Measurements from ENCODE around the gene ATE1. TPM values are rescaled to one million over a fixed set of nuclear protein-coding genes. Genes with fewer than 3 reads are reported as not detected.

Gene ATE1
- polyA plus RNA-seq, 2 of the 4 experiments (the other 2 are of a cell fraction) = 27.2 to 58.8 TPM

DNA sequence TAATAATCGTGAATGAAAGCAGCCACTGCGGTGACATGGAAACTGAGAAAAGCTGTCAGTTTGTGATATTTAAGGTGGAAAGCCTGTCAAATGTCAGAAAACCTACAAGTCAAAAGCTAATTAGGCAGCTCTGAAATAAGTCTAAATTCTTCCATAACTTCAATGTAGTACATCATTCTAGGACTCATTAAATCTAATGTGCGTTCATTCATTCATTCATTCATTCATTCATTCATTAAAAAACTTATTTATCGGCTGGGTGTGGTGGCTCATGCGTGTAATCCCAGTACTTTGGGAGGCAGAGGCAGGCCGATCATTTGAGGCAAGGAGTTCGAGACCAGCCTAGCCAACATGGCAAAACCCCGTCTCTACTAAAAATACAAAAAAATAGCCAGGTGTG lies 79.7 kb downstream of the ATE1 start:
- H3K4me2 ChIP-seq = no peak overlapping the region
- DNase-seq (ENCODE audit: low read depth in 1 of 2, low spot score in 1 of 2) (no peak), ATAC-seq (no peak), FAIRE-seq (no peak)
- H3K4me3 ChIP-seq = no peak overlapping the region
- TF ChIP-seq EP300 (IDR thresholded peaks at IDR 0.05) (no peak), CHD4 (IDR thresholded peaks at IDR 0.05; ENCODE audit: borderline replicate concordance) (no peak), FOSB (CRISPR knock-in tag; IDR thresholded peaks at IDR 0.05) (no peak), MAZ (IDR thresholded peaks at IDR 0.05; ENCODE audit: borderline replicate concordance, low read depth, low read length) (no peak), KDM5A (IDR thresholded peaks at IDR 0.05) (no peak), RARB (CRISPR knock-in tag; IDR thresholded peaks at IDR 0.05) (no peak), CBX8 (IDR thresholded peaks at IDR 0.05) (no peak)
- TF ChIP-seq, protein P1, sequence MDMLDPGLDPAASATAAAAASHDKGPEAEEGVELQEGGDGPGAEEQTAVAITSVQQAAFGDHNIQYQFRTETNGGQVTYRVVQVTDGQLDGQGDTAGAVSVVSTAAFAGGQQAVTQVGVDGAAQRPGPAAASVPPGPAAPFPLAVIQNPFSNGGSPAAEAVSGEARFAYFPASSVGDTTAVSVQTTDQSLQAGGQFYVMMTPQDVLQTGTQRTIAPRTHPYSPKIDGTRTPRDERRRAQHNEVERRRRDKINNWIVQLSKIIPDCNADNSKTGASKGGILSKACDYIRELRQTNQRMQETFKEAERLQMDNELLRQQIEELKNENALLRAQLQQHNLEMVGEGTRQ (IDR thresholded peaks at IDR 0.05) = no peak
- 89% methylated on average over 8 of the region's 8 CpGs for WGBS (ENCODE audit: missing lambda C conversion rate)
- CTCF ChIA-PET = interaction anchor here (0.6 to 1.5 kb wide), 2 partner anchors 8 to 584 kb away, joined by 3 to 5 read pairs; no protein-coding TSS in a partner anchor
- no peaks in the 10 kb centered on the region for H3K4me1 ChIP-seq
- POLR2A ChIA-PET = interaction anchor here (0.7 kb wide), 1 partner anchor 916 kb away, joined by 7 read pairs; no protein-coding TSS in a partner anchor
- H3K27ac ChIP-seq = no peak overlapping the region
- no peaks in the 10 kb centered on the region for H3K9me3 ChIP-seq

DNA sequence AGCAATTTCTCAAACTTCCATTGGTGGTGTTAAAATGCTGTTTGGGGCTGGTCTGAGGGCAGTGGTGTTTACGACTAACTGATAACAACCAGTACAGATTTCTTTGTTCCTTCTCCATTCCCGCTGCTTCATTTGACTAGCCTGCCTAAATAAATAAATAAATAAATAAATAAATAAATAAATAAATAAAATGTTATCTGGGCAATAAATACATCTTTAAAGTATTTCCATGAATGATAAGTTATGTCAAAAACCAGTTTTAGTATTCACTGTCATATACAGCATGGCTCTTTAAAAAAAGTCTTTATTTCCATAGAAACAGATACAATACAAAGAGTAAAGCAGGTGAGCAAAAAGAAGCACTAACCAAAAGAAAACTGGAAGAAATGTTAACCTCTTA lies 81.3 kb downstream of the ATE1 start:
- no peak overlapping the region for H3K27ac ChIP-seq
- 95% methylated on average over 2 of the region's 2 CpGs for WGBS (ENCODE audit: missing lambda C conversion rate)
- no peak overlapping the region for H3K4me3 ChIP-seq
- no peaks in the 10 kb centered on the region for H3K4me1 ChIP-seq
- DNase-seq (ENCODE audit: low read depth in 1 of 2, low spot score in 1 of 2) (no peak), ATAC-seq (no peak), FAIRE-seq (no peak)
- ChIA-PET CTCF (no interaction called here), POLR2A (no interaction called here)
- no peak for TF ChIP-seq TFCP2L1 (CRISPR knock-in tag; IDR thresholded peaks at IDR 0.05)
- TF ChIP-seq SREBF2 (IDR thresholded peaks at IDR 0.05) = no peak
- no peak overlapping the region for H3K4me2 ChIP-seq
- no peaks in the 10 kb centered on the region for H3K9me3 ChIP-seq

DNA sequence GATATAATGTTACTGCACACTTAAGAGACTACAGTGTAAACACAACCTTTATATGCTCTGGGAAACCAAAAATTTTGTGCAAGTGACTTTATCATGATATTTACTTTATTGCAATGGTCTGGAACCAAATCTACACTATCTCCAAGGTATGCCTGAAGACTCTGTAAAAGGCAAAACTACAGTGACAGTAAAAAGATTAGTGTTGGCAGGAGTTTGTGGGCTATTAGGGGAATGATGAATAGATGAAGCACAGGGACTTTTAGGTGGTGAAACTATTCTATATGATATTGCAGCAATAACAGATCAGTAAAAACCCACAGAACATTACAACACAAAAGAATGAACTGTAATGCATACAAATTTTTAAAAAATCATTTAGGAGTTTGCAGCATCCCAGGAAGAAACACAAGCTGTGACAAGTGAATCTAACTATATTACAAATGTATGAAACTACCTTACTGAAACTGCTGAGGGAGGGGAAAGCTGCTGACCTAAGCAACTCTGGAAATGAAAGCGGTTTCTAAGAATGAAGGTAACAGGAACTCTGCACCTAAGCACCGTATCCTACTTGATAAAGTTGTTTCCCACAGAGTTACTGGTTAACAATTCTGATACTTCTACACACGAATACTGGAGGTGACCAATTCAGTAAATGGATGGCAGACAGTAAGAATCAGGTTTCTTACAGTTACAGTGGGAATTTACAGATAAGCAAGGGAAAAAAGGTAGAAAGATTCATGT lies 82.6 kb downstream of the ATE1 start:
- TF ChIP-seq, protein P2, sequence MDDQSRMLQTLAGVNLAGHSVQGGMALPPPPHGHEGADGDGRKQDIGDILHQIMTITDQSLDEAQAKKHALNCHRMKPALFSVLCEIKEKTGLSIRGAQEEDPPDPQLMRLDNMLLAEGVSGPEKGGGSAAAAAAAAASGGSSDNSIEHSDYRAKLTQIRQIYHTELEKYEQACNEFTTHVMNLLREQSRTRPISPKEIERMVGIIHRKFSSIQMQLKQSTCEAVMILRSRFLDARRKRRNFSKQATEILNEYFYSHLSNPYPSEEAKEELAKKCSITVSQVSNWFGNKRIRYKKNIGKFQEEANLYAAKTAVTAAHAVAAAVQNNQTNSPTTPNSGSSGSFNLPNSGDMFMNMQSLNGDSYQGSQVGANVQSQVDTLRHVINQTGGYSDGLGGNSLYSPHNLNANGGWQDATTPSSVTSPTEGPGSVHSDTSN (IDR thresholded peaks at IDR 0.05) = no peak
- peak; percentile 73 for TF ChIP-seq MAFK (IDR thresholded peaks at IDR 0.05; ENCODE audit: partially characterized antibody)
- TF ChIP-seq, protein P3, sequence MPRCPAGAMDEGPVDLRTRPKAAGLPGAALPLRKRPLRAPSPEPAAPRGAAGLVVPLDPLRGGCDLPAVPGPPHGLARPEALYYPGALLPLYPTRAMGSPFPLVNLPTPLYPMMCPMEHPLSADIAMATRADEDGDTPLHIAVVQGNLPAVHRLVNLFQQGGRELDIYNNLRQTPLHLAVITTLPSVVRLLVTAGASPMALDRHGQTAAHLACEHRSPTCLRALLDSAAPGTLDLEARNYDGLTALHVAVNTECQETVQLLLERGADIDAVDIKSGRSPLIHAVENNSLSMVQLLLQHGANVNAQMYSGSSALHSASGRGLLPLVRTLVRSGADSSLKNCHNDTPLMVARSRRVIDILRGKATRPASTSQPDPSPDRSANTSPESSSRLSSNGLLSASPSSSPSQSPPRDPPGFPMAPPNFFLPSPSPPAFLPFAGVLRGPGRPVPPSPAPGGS (IDR thresholded peaks at IDR 0.05) = no peak
- no peak overlapping the region for H3K4me3 ChIP-seq
- ChIA-PET CTCF (no interaction called here), POLR2A (no interaction called here)
- no peaks in the 10 kb centered on the region for H3K4me1 ChIP-seq
- H3K27ac ChIP-seq = no peak overlapping the region
- no peak overlapping the region for H3K4me2 ChIP-seq
- WGBS (ENCODE audit: missing lambda C conversion rate) = 86% methylated on average over 3 of the region's 3 CpGs
- FAIRE-seq = no peak
- H3K9me3 ChIP-seq = no peaks in the 10 kb centered on the region
- DNase-seq (ENCODE audit: low read depth in 1 of 2, low spot score in 1 of 2) = no peak
- ATAC-seq = no peak

DNA sequence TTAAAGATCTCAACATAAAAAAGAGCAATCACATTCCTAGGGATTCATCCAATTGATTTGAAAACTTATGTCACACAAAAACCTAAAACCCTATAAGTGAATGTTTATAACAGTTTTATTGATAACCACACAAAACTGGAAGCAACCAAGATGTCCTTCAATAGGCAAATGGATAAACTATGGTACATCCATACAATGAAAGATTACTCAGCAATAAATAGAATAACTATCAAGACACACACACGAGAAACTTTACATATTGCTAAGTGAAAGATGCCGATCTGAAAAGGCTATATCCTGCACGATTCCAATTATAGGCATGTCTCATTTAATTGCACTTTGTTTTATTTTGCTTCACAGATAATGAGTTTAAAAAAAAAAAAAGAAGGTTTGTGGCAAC lies 83.3 kb downstream of the ATE1 start:
- no peak for ATAC-seq
- WGBS (ENCODE audit: missing lambda C conversion rate) = 62% methylated on average over 3 of the region's 3 CpGs
- CTCF ChIA-PET = no interaction called here

More for the DNA sequence above, 83.3 kb downstream of the ATE1 start:
- POLR2A ChIA-PET = no interaction called here
- TF ChIP-seq TP53 (CRISPR knock-in tag; IDR thresholded peaks at IDR 0.05) (no peak), MAZ (IDR thresholded peaks at IDR 0.05; ENCODE audit: borderline replicate concordance, low read depth, low read length) (no peak), MAFK (IDR thresholded peaks at IDR 0.05; ENCODE audit: partially characterized antibody) (peak; percentile 59)
- Histone ChIP-seq H3K4me1 (no peaks in the 10 kb centered on the region), H3K4me2 (no peak overlapping the region), H3K9me3 (no peaks in the 10 kb centered on the region), H3K27ac (no peak overlapping the region), H3K4me3 (no peak overlapping the region)
- FAIRE-seq (no peak), DNase-seq (ENCODE audit: low read depth in 1 of 2, low spot score in 1 of 2) (no peak)

Measured in A549 (cell line).